Stomach (tissue), 4 donors: ENCODE data around the gene PLXDC1.

ENCODE experiments used
- CTCF ChIP-seq, 7 experiments: fragments of 450-650 bp in 4 of 7; fragments of 200-600 bp in 3 of 7; sonication (generic) in 3 of 7; IDR thresholded peaks; one replicate each; pipeline ENCODE4 v1.5.1; 2016 to 2019; ENCODE audit warnings: antibody characterized with exemption in 7 of 7, control low read depth in 2 of 7, mild to moderate bottlenecking in 1 of 7
- EP300 ChIP-seq: sonication (generic); formaldehyde crosslinking; IDR thresholded peaks from one replicate; pipeline ENCODE4 v1.6.1; 2017; ENCODE audit warnings: antibody characterized with exemption
- POLR2A ChIP-seq, 4 donors: fragments of 450-650 bp; IDR thresholded peaks; one replicate each; pipeline ENCODE4 v1.6.1; 2016; ENCODE audit warnings: antibody characterized with exemption in 4 of 4, control low read depth in 2 of 4, mild to moderate bottlenecking in 1 of 4, moderate library complexity in 1 of 4

- TF ChIP-seq POLR2A (IDR thresholded peaks at IDR 0.05) = no peak
- TF ChIP-seq CTCF (IDR thresholded peaks at IDR 0.05) = no peak
- TF ChIP-seq EP300 = no peak
Measured at GRCh38 chr17:39057701-39058206, 93.7 kb downstream of the PLXDC1 start.
